Astrocyte (in vitro differentiated cells and primary cell): ENCODE data around the gene MEGF6. TPM values are rescaled to one million over a fixed set of nuclear protein-coding genes. Genes with fewer than 3 reads are reported as not detected.

ENCODE experiments used
- DNase-seq: peaks from one replicate; pipeline ENCODE4 v3.0.0-alpha.2; 2010; ENCODE audit warnings: low read depth
- FAIRE-seq: peaks from 2 replicates; lab custom pipeline; 2011; peaks lifted over from hg19 to GRCh38; lab: Jason Lieb, UNC
- H2AFZ ChIP-seq: 2 replicates; pipeline ENCODE4 v1.6.0; 2012; ENCODE audit warnings: low read depth, low read length, inconsistent platforms
- H3K27ac ChIP-seq: 2 replicates; pipeline ENCODE4 v1.5.1; 2011; ENCODE audit warnings: low read depth, low read length, inconsistent platforms
- H3K27me3 ChIP-seq: 2 replicates; pipeline ENCODE4 v1.6.0; 2011; ENCODE audit warnings: low read length, inconsistent platforms; ENCODE audit not compliant: insufficient read depth
- H3K36me3 ChIP-seq: 2 replicates; pipeline ENCODE4 v1.5.1; 2011; ENCODE audit warnings: low read length, inconsistent platforms; ENCODE audit not compliant: insufficient read depth
- H3K4me1 ChIP-seq: 2 replicates; pipeline ENCODE4 v1.5.1; 2011; ENCODE audit warnings: low read length, inconsistent platforms; ENCODE audit not compliant: insufficient read depth
- H3K4me2 ChIP-seq: 2 replicates; pipeline ENCODE4 v1.6.0; 2012; ENCODE audit warnings: low read length, inconsistent platforms
- H3K4me3 ChIP-seq: 2 replicates; pipeline ENCODE4 v1.5.1; 2011; ENCODE audit warnings: low read depth, mild to moderate bottlenecking, low read length, inconsistent platforms; ENCODE audit not compliant: insufficient read depth
- H3K79me2 ChIP-seq: 2 replicates; pipeline ENCODE4 v1.6.0; 2012; ENCODE audit warnings: mild to moderate bottlenecking, low read length, inconsistent platforms; ENCODE audit not compliant: insufficient read depth
- H3K9ac ChIP-seq: 2 replicates; pipeline ENCODE4 v1.6.0; 2012; ENCODE audit warnings: mild to moderate bottlenecking, low read length, inconsistent platforms
- H3K9me3 ChIP-seq: 2 replicates; pipeline ENCODE4 v1.5.1; 2012; ENCODE audit warnings: low read depth, mild to moderate bottlenecking, low read length, inconsistent platforms; ENCODE audit not compliant: insufficient read depth
- H4K20me1 ChIP-seq: 2 replicates; pipeline ENCODE4 v1.6.0; 2012; ENCODE audit warnings: low read length, inconsistent platforms; ENCODE audit not compliant: insufficient read depth
- H3K27ac Mint-ChIP-seq: one replicate; pipeline ENCODE4 v1.8.0; 2021; ENCODE audit warnings: mild to moderate bottlenecking, mixed read lengths; ENCODE audit not compliant: unreplicated experiment
- H3K27me3 Mint-ChIP-seq: one replicate; pipeline ENCODE4 v1.8.0; 2021; ENCODE audit warnings: low read depth, mixed read lengths; ENCODE audit not compliant: unreplicated experiment
- H3K36me3 Mint-ChIP-seq: one replicate; pipeline ENCODE4 v1.8.0; 2021; ENCODE audit warnings: low read depth, mixed read lengths; ENCODE audit not compliant: unreplicated experiment
- H3K4me1 Mint-ChIP-seq: one replicate; pipeline ENCODE4 v1.8.0; 2021; ENCODE audit warnings: low read depth, mixed read lengths; ENCODE audit not compliant: unreplicated experiment
- H3K4me3 Mint-ChIP-seq: one replicate; pipeline ENCODE4 v1.8.0; 2021; ENCODE audit warnings: mild to moderate bottlenecking, moderate library complexity, mixed read lengths; ENCODE audit not compliant: unreplicated experiment
- H3K9me3 Mint-ChIP-seq: one replicate; pipeline ENCODE4 v1.8.0; 2021; ENCODE audit warnings: mild to moderate bottlenecking, mixed read lengths; ENCODE audit not compliant: unreplicated experiment
- CTCF ChIP-seq: IDR thresholded peaks from 2 replicates; pipeline ENCODE4 v1.5.1; 2011; ENCODE audit warnings: low read depth, mild to moderate bottlenecking, inconsistent platforms, low read length, moderate library complexity; ENCODE audit not compliant: insufficient read depth
- EZH2 ChIP-seq: IDR thresholded peaks from 2 replicates; pipeline ENCODE4 v1.6.1; 2012; ENCODE audit warnings: mild to moderate bottlenecking, low read length, inconsistent platforms; ENCODE audit not compliant: insufficient read depth
- total RNA-seq: library from RNA; stranded (reverse); gene quantifications from 2 replicates; pipeline ENCODE4 v1.2.1, GENCODE V29; 2021

Gene MEGF6
- total RNA-seq, 1 donor from 2014 or later = 14.8 TPM

DNA sequence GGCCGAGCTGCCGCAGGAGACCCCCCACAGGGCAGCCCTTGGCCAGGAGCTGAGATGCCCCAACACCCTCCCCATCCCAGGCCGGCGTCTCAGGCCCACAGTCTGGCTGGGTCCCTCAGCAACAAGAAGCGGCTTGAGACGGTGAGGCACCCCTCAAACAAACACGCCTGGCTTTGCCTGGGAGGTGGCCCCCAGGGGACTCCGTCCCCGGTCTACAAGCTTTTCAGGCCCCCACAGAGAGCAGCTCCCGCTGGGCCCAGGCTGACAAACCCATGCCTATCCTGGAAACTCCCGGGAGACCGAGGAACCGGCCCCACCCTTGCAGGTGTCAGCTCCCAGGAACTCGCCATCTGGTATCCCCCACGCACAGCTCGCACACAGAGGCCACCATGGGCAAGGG lies 89.9 kb downstream of the MEGF6 start:
- H3K27me3 ChIP-seq = peaks cover 3% of the 10 kb centered on the region
- TF ChIP-seq EZH2 (no peak), CTCF (no peak)
- Mint-ChIP-seq H3K9me3 (no peaks in the 10 kb centered on the region), H3K4me3 (no peak overlapping the region), H3K4me1 (no peaks in the 10 kb centered on the region), H3K27me3 (peaks cover 14% of the 10 kb centered on the region), H3K27ac (no peak overlapping the region), H3K36me3 (no peaks in the 10 kb centered on the region)
- H4K20me1 ChIP-seq = peaks cover 14% of the 10 kb centered on the region
- DNase-seq (no peak), FAIRE-seq (no peak)
- no peak overlapping the region for H2AFZ ChIP-seq
- H3K4me1 ChIP-seq = peaks cover 3% of the 10 kb centered on the region
- no peaks in the 10 kb centered on the region for H3K79me2 ChIP-seq
- H3K27ac ChIP-seq = no peak overlapping the region
- no peak overlapping the region for H3K4me3 ChIP-seq
- H3K9me3 ChIP-seq = no peaks in the 10 kb centered on the region
- no peak overlapping the region for H3K9ac ChIP-seq
- no peak overlapping the region for H3K4me2 ChIP-seq
- no peaks in the 10 kb centered on the region for H3K36me3 ChIP-seq

- no peak for FAIRE-seq
Observed at GRCh38 chr1:3520419-3521378, 90.6 kb downstream of the MEGF6 start.

More at GRCh38 chr1:3520419-3521378, 90.6 kb downstream of the MEGF6 start:
- Histone ChIP-seq H3K36me3 (no peaks in the 10 kb centered on the region), H3K4me2 (no peak overlapping the region), H3K27ac (no peak overlapping the region), H3K4me3 (no peak overlapping the region), H2AFZ (no peak overlapping the region), H3K4me1 (peaks cover 10% of the 10 kb centered on the region), H3K79me2 (no peaks in the 10 kb centered on the region), H3K9me3 (no peaks in the 10 kb centered on the region), H4K20me1 (peaks cover 19% of the 10 kb centered on the region), H3K27me3 (peaks cover 3% of the 10 kb centered on the region), H3K9ac (no peak overlapping the region)
- no peaks in the 10 kb centered on the region for H3K36me3 Mint-ChIP-seq
- no peak overlapping the region for H3K27ac Mint-ChIP-seq
- no peaks in the 10 kb centered on the region for H3K4me1 Mint-ChIP-seq
- DNase-seq = no peak
- no peaks in the 10 kb centered on the region for H3K9me3 Mint-ChIP-seq
- peaks cover 14% of the 10 kb centered on the region for H3K27me3 Mint-ChIP-seq
- TF ChIP-seq EZH2 (no peak), CTCF (no peak)
- H3K4me3 Mint-ChIP-seq = no peak overlapping the region
